ENCODE data around the gene NKX1-2.

- TF ChIP-seq CTCF (IDR thresholded peaks at IDR 0.05) (no peak), POLR2A (IDR thresholded peaks at IDR 0.05) (no peak)
Observed at GRCh38 chr10:124459395-124459794, 9.6 kb upstream of the NKX1-2 start.

Data from right lobe of liver (tissue), 4 donors.